Vagina (tissue), 2 donors: Measurements from ENCODE around the gene ASB15.

Experiments used
- POLR2A ChIP-seq, 2 donors: fragments of 450-650 bp; IDR thresholded peaks; one replicate each; pipeline ENCODE4 v1.6.1; 2017; ENCODE audit warnings: antibody characterized with exemption in 2 of 2, mild to moderate bottlenecking in 2 of 2, moderate library complexity in 2 of 2
- POLR2AphosphoS5 ChIP-seq, 2 donors: sonication (generic); formaldehyde crosslinking; IDR thresholded peaks; one replicate each; pipeline ENCODE4 v1.9.0; 2017; ENCODE audit warnings: antibody characterized with exemption in 2 of 2, mild to moderate bottlenecking in 2 of 2, low read depth in 1 of 2; ENCODE audit not compliant: insufficient read depth in 1 of 2
- TF ChIP-seq, protein P1 (sequence below), 3 experiments: fragments of 450-650 bp in 2 of 3; fragments of 200-600 bp in 1 of 3; sonication (generic) in 1 of 3; IDR thresholded peaks; one replicate each; pipeline ENCODE4 v1.5.1; 2017 to 2019; ENCODE audit warnings: antibody characterized with exemption in 3 of 3, mild to moderate bottlenecking in 2 of 3, moderate library complexity in 2 of 3

DNA sequence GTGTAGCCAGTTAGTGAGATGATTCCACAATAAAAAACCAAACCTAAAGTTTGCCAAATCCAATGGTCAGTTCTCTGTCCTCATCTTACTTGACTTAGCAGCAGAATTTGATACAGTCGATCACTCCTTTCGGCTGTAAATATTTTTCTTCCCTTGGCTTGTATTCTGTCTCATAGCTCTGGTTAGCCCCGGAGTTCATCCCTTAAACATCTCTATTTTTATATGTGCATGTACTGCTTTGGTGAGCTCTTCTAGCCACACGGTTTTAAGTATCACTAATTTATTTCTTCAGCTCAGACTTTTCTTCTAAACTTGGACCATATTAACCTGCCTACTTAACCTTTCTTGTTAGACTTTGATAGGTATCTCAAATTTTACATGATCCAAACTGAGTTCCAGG, 17.8 kb upstream of the ASB15 start:
- TF ChIP-seq POLR2A (IDR thresholded peaks at IDR 0.05) = no peak
- TF ChIP-seq, protein P1, sequence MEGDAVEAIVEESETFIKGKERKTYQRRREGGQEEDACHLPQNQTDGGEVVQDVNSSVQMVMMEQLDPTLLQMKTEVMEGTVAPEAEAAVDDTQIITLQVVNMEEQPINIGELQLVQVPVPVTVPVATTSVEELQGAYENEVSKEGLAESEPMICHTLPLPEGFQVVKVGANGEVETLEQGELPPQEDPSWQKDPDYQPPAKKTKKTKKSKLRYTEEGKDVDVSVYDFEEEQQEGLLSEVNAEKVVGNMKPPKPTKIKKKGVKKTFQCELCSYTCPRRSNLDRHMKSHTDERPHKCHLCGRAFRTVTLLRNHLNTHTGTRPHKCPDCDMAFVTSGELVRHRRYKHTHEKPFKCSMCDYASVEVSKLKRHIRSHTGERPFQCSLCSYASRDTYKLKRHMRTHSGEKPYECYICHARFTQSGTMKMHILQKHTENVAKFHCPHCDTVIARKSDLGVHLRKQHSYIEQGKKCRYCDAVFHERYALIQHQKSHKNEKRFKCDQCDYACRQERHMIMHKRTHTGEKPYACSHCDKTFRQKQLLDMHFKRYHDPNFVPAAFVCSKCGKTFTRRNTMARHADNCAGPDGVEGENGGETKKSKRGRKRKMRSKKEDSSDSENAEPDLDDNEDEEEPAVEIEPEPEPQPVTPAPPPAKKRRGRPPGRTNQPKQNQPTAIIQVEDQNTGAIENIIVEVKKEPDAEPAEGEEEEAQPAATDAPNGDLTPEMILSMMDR (IDR thresholded peaks at IDR 0.05) = no peak
- TF ChIP-seq POLR2AphosphoS5 (IDR thresholded peaks at IDR 0.05; ENCODE audit: insufficient read depth in 1 of 2, low read depth in 1 of 2) = no peak
